Kidney (tissue), 14 donors: ENCODE data around the gene EP400. TPM values are rescaled to one million over a fixed set of nuclear protein-coding genes. Genes with fewer than 3 reads are reported as not detected.

Experiments used
- DNase-seq, 5 donors: peaks; one replicate each; pipeline ENCODE4 v3.0.0-alpha.2; 2013 to 2020
- FAIRE-seq: peaks from 2 replicates; lab custom pipeline; 2012; peaks lifted over from hg19 to GRCh38; lab: Jason Lieb, UNC
- H3K27ac ChIP-seq, 2 donors: one replicate each; pipeline ENCODE4 v1.7.0; 2013; ENCODE audit warnings: low read depth in 2 of 2, low read length in 2 of 2, inconsistent platforms in 1 of 2
- H3K27me3 ChIP-seq: one replicate; pipeline ENCODE4 v1.7.1; 2013; ENCODE audit warnings: low read length, inconsistent platforms; ENCODE audit not compliant: control insufficient read depth, insufficient read depth
- H3K36me3 ChIP-seq, 3 donors: one replicate each; pipeline versions ENCODE4 v1.7.0 to v1.7.1; 2013; ENCODE audit warnings: low read length in 3 of 3, control low read depth in 1 of 3, inconsistent platforms in 1 of 3; ENCODE audit not compliant: insufficient read depth in 3 of 3, control insufficient read depth in 2 of 3
- H3K4me1 ChIP-seq, 3 donors: one replicate each; pipeline versions ENCODE4 v1.7.0 to v1.7.1; 2013; ENCODE audit warnings: low read length in 3 of 3, inconsistent platforms in 1 of 3, low read depth in 1 of 3; ENCODE audit not compliant: control insufficient read depth in 2 of 3, insufficient read depth in 2 of 3
- H3K4me3 ChIP-seq, 3 donors: one replicate each; pipeline versions ENCODE4 v1.7.0 to v1.8.1; 2013; ENCODE audit warnings: low read length in 3 of 3, control low read depth in 1 of 3, inconsistent platforms in 1 of 3
- H3K9ac ChIP-seq, 3 donors: one replicate each; pipeline versions ENCODE4 v1.7.0 to v1.7.1; 2013; ENCODE audit warnings: low read length in 3 of 3, control low read depth in 1 of 3, inconsistent platforms in 1 of 3
- H3K9me3 ChIP-seq, 3 donors: one replicate each; pipeline versions ENCODE4 v1.7.0 to v1.7.1; 2013; ENCODE audit warnings: low read length in 3 of 3, control low read depth in 1 of 3, inconsistent platforms in 1 of 3; ENCODE audit not compliant: control insufficient read depth in 2 of 3, insufficient read depth in 1 of 3
- intact Hi-C: fragments of 100-400 bp; cut with DNase I; formaldehyde crosslinking; loops from one replicate; pipeline ENCODE4 v1.11.1; 2022
- polyA plus RNA-seq: library from polyadenylated mRNA; stranded (reverse); fragments of 350-450 nt; fragmentation: Illumina TruSeq; extraction: RNeasy Lipid Tissue Mini Kit (QIAGEN cat#74804); gene quantifications from one replicate; pipeline ENCODE4 v1.2.3, GENCODE V29; 2014; ENCODE audit warnings: low read depth, low replicate concordance; ENCODE audit not compliant: insufficient read depth
- total RNA-seq: library from RNA; stranded (reverse); fragmentation: NEBNext Ultra II Directional; extraction: Animal tissue kit (Norgen Biotek cat#: 25700); gene quantifications from one replicate; pipeline ENCODE4 v1.2.1, GENCODE V29; 2021
- TF ChIP-seq, protein P1 (sequence below): IDR thresholded peaks from 3 replicates; pipeline ENCODE4 v1.5.1; 2012; ENCODE audit warnings: mild to moderate bottlenecking, moderate library complexity, borderline replicate concordance; ENCODE audit not compliant: insufficient read depth; ENCODE audit errors: extremely low read depth
- donor health status: control.
- donor health status: control.
- donor health status: control.
- donor health status: control.
- donor health status: control.
- donor health status: DM: yes; HTN: yes; CAD: no.
- donor health status: Normal renal cell carcinoma (clear cell type).

EP400 gene
- total and polyA plus RNA-seq, 2 donors from 2014 or later, result 7.5 to 44.7 TPM

DNA sequence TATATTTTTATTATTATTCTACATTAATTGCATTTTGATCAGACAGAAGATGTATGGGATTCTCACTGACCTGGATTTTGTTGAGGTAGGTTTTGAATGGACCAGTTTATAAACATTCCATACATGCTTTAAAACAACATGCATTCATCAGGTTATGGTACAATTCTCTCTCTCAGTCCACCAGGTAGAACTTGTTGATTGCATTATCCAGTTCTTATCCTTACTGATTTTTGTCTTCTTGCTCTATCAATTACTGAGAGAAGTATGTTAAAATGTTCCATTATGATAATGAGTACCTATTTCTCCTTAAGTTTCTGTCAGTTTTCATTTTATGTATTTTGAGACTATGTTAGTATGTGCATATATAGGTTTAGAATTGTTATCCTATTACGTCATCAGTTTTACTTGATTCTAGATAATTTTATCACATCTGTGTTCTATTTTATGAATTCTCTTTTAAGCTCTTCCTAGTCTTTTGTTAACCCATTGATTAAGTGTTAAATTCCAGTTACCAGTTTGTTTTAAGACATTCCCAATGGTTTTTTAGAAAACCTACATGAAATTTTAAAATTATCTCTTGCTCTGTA lies 50.6 kb downstream of the EP400 start:
- FAIRE-seq, result no peak
- TF ChIP-seq, protein P1, sequence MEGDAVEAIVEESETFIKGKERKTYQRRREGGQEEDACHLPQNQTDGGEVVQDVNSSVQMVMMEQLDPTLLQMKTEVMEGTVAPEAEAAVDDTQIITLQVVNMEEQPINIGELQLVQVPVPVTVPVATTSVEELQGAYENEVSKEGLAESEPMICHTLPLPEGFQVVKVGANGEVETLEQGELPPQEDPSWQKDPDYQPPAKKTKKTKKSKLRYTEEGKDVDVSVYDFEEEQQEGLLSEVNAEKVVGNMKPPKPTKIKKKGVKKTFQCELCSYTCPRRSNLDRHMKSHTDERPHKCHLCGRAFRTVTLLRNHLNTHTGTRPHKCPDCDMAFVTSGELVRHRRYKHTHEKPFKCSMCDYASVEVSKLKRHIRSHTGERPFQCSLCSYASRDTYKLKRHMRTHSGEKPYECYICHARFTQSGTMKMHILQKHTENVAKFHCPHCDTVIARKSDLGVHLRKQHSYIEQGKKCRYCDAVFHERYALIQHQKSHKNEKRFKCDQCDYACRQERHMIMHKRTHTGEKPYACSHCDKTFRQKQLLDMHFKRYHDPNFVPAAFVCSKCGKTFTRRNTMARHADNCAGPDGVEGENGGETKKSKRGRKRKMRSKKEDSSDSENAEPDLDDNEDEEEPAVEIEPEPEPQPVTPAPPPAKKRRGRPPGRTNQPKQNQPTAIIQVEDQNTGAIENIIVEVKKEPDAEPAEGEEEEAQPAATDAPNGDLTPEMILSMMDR, result no peak
- intact Hi-C loops, result no loop called here
- DNase-seq, result no peak
- Histone ChIP-seq H3K27me3 (no peaks in the 10 kb centered on the region), H3K36me3 (peaks cover 0 to 4% (median 2%) of the 10 kb centered on the region in 3 donors), H3K27ac (no peak overlapping the region), H3K4me3 (no peak overlapping the region), H3K9ac (no peak overlapping the region), H3K9me3 (no peaks in the 10 kb centered on the region), H3K4me1 (no peaks in the 10 kb centered on the region)

DNA sequence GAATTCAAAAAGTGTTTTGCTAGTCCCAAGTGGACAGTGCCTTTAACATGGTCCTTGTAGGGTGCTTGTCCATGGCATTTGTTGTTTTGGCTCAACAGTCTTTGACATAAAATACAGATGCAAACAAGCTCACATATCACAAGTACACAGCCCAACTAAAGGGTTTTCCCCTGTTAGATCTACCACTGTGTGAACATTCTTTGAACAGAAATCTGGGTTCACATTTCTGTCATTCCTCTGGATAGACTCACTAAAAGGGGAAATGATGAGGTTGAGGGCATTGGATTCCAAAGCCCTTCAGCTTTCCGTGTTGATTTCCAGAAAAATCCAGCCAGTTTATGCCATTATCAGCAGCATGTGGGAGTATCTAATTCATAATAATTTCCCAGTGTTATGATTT lies 54.1 kb downstream of the EP400 start:
- TF ChIP-seq, protein P1, result no peak
- no peak for DNase-seq
- Histone ChIP-seq H3K27ac (no peak overlapping the region), H3K9me3 (no peaks in the 10 kb centered on the region), H3K36me3 (peaks cover 7 to 23% (median 23%) of the 10 kb centered on the region in 3 donors), H3K4me1 (no peaks in the 10 kb centered on the region), H3K9ac (no peak overlapping the region), H3K27me3 (no peaks in the 10 kb centered on the region), H3K4me3 (no peak overlapping the region)
- no peak for FAIRE-seq
- intact Hi-C loops, result no loop called here

DNA sequence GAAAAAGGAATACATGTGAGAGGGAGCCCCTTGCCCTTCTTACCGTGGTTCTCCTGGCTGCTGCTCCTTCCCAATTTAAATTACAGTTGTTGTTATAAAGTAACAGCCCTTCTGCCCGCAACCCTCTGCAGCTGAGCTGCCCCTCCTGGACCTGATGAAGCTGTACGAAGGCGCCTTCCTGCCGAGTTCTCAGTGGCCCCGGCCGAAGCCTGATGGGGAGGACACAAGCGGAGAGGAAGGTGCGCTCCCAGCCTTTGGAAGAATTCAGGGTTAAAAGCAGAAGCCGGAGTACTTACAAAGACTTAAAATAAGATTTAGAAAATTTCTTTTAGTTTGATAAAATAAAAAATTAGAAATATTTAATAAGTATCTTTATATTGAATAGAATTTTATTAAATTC lies 55.2 kb downstream of the EP400 start:
- Histone ChIP-seq H3K36me3 (peaks cover 7 to 28% (median 23%) of the 10 kb centered on the region in 3 donors), H3K9me3 (no peaks in the 10 kb centered on the region), H3K4me3 (no peak overlapping the region), H3K27ac (no peak overlapping the region), H3K27me3 (no peaks in the 10 kb centered on the region), H3K4me1 (no peaks in the 10 kb centered on the region), H3K9ac (no peak overlapping the region)
- no peak for FAIRE-seq
- DNase-seq, result no peak
- intact Hi-C loops, result no loop called here
- TF ChIP-seq, protein P1, result no peak
